GM21447 (cell line): ENCODE results near the gene NMUR1.
"Not testable (repeated sequence)": the region's sequence is repeated elsewhere in the genome, so short reads cannot be mapped to it uniquely, and the experiment has no call there.

Experiments
- ATAC-seq: cut with Tn5 transposase; IDR thresholded peaks from one replicate; pipeline ENCODE4 v1.9.1; 2021; ENCODE audit not compliant: unreplicated experiment

The NMUR1 gene

DNA sequence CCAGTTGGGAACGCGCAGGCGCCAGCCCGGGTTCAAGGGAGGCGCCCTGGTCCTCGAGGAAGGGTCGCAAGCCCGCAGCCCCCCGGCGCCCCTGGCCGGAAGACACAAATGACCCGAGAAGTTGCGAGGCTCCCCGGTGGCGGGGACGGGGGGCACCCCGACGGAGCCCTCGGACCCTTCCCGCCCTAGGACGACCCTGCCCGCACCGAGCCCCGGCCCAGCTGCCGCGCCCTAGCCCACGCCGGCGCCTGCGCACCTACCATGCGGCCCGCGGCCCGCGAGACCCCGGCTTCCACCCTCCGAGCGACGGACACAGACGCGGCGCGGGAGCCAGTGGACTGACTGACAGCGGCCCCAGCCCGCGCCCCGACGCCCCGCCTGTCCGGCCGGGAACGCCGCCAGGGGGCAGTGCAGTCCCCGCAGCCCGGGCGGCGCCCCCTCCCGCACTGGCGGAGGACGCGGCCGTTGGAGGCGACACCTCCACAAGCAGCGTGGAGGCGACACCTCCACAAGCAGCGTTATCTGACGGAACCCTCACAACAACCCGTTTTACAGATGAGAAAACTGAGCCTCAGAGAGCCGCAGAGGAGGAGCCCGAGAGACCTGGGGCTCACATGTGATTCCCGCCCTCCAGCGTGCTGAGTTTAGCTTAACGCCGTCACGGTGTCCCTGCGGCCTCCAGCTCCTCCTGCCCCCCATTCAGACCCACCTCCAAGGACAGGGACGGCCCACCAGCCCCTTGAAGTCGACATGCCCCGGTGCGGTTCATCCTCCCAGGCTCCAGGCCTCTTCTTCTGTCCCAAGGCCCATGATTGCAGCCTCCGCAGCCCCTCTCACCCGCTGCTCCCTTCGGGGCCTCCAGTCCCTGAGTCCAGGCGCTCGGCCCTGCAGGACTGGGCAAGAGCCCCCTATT is at the start of gene NMUR1:
Gene NMUR1, minus strand, starts transcription at position 347 of the 913 bp plus-strand sequence. Its CDS starts 84 bp downstream, at position 263.
- ATAC-seq, result peak; percentile 61

DNA sequence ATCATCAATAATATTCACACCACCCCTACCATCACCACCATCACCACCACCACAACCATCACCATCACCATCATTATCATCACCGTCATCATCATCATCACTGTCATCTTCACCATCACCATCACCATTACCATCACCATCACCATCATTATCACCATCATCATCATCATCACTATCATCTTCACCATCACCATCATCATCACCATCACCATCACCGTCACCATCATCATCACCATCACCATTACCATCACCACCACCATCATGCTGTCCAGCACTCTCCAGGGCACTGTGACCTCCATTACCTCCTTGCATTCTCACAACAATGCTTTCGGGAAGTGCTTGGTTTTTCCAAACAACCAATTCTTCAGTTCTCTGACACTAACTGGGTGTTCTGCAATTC is 49.3 kb upstream of the NMUR1 start:
- ATAC-seq, result no peak

DNA sequence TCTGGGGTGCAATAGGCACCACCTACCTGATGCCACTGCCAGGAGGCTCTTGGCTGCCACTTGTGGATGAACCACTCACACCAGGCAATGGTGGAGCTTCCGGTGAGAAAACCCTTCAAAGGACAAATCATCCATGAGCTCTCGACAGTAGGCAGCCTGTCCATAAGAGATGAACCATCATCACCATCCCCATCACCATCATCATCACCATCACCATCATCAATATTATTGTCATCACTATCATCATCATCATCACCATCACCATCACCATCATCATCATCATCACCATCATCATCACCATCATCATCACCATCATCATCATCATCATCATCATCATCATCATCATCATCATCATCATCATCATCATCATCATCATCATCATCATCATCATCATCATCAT is 48.4 kb upstream of the NMUR1 start:
- not testable (repeated sequence) for ATAC-seq

DNA sequence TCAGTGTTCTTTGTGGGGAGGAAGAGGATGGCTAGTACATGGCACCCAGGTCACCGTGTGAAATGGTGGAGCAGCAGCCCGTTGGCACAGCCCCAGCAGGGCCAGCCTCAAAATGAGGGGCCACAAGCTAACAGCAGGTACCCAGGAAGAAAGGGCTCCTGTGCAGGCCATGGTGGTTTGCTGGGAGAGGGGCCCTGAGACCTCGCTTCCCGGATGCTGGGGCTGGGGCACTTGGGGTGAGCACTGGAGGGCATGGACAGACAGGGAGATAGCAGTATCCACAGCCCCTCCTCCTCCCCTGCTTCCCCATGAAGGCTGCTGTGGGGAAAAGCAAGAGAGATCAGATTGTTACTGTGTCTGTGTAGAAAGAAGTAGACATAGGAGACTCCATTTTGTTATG is 46.2 kb upstream of the NMUR1 start:
- no peak for ATAC-seq

DNA sequence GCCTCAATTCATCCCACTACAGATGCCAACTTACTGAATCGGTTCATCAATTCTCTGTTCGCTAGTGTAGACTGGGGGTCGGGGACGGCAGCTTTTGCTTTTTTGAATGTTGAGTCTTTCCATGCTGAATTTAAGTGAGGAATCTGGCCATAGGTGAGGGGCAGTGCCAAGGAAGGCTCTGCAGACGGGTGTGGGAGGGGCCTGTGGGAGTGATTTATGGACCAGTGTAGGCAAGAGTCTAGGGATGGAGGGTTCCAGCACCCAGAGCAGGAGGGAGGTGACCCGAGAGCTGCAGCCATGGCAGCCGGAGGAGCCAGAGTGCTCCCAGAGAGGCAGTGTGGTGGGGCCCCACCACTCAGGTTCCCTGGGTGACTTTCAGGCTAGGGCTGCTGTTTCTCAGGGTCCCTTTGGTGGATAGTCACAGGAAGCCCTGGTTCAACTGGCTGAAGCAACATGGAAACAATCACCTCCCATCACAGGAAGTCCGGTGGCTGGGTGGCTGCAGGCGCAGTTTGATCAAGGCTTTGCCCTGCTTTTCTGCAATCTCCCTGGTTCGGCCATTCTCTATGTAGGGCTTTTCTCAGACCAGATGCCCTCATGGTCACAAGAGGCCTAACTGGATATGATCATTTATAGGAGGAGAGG is 45.5 kb upstream of the NMUR1 start:
- ATAC-seq, result no peak

GRCh38 chr2:231573698-231574421 is 43.6 kb upstream of the NMUR1 start:
- ATAC-seq, result no peak

DNA sequence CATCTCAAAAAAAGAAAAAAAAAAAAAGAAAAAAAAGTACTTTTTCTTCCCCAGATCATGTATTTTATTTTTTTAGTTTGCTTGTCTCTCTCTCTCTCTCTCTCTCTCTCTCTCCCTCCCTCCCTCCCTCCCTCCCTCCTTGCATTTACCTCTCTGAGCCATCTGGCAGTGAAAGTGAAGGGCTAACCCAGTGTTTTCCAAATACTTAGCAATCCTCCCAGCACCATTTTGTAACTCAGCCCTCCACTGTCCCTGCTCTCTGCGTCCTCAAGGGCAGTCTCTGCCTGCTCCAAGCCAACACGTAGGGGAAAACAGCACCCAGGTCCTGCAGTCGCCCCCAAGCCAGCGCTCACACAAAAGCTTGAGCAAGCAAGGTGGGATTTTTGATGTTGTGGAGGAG is 42.9 kb upstream of the NMUR1 start:
- ATAC-seq, result no peak

DNA sequence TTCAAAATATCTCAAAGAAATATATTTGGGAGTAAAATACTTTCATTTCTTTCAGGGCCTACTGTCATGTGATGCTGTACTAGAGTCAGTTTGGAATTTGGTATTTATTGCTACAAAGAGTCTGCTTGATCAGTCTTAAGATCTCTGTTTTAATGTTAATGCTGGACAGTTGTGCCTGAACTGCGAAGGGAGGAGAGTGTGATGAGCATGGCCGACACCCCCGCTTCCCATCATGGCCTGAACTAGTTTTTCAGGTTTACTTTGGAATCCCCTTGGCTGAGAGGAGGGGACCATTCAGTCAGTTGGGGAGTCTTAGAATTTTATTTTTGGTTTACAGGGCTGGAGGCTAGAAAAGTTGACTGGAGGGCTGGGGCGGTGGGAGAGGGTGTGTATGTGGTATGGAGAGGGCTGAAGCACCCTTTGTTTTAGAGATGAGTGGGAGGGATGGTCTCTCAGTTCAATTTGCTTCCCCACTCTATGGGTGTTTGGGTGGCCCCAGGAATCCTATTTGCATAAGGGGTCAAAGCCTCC is 41.5 kb upstream of the NMUR1 start:
- no peak for ATAC-seq

- not testable (repeated sequence) for ATAC-seq
These were observed 40.7 kb upstream of the NMUR1 start for GRCh38 chr2:231570915-231571314.

DNA sequence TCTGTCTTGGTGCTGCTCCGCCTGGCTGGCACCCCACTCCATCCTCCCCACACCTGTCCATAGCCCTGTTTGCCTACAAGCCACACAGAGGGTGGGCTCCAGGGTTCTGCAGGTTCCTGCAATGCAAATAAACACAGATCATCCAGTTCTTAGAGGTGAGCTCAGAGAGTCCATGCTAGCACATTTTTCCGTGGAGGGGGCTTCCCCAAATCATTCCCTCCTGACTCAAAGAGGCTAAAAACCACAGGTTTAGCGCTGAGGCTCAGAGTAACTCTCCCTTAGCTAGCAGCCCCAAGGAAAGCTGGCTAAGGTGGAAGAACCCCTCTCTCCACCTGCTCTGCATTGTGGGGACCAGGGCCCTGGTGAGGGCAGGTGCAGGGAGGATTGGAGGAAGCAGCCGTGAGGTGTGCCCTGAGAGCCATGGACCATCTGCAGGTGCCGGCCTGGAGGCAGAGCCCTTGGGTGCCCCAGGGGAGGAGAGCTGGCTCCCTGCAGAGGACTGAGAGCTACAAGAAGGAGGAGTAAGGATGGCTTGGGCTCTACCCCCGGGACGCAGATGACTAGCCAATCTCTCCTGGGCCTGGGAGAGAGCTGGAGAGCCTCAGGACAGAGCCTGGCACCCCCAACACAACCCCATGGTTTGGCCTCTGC is 38.7 kb upstream of the NMUR1 start:
- ATAC-seq, result no peak

- ATAC-seq, result no peak
These were observed 38.0 kb upstream of the NMUR1 start for GRCh38 chr2:231568098-231568784.

GRCh38 chr2:231567159-231567558 is 36.9 kb upstream of the NMUR1 start:
- ATAC-seq, result no peak

DNA sequence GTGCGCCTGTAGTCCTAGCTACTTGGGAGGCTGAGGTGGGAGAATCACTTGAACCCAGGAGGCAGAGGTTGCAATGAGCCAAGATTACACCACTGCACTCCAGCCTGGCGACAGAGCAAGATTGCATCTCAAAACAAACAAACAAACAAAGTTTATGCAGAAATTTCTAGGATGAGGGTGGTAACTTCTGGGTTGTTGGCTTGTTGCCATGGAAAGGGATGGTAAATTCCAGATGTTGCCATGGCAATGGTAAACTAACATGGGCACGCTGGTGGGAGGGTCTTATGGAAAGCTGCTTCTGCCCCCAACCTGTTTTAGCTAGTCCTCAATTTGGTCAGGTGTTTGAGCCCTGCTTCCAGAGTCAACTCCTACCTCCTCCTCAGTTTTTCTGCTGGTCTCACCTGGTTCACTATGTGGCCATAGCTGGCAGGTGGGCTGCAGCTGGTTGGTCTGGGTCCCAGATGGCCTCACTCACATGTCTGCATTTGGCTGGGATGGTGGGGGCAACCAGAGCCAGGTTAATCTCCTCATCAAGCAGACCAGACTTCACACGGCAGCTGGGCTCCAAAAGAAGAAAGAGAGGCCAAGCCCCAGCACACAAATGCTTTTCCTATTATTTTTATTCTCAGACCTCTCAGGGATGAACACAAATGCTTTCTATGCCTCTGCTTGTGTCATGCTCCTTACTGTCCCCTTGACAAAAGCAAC is 35.8 kb upstream of the NMUR1 start:
- no peak for ATAC-seq

- ATAC-seq, result no peak
These were observed 33.2 kb upstream of the NMUR1 start for GRCh38 chr2:231563378-231563961.

DNA sequence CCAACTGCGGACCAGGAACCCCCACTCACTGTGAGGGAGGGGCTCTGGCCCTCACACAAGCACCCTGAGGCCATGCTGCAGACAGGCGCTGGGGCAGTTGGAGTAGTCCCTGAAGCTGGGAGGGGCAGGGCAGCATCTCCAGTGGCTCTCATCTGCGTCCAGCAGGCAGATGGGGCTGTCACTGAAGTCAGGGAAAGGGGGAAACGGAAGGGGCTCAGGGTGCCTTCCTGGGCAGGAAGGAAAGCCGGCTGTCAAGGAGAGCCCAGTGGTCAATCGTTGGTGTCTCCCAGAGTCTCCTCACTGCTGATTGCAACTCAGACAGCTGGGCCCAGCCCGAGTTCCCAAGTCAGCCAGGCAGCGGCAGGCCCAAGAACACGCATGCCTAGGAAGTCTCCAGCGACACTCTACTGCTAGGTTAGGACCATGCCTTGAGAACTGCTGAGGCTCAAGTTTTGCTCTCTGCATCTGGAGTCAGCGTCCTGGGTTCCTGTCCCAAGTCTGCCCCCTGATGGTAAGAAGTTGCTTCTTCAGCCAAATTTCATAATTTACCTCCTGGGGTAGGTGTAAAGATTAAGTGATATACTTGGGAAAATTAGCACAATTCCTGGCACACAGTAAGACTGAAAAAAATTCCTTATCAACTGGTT is 27.4 kb upstream of the NMUR1 start:
- ATAC-seq, result peak; percentile 69

DNA sequence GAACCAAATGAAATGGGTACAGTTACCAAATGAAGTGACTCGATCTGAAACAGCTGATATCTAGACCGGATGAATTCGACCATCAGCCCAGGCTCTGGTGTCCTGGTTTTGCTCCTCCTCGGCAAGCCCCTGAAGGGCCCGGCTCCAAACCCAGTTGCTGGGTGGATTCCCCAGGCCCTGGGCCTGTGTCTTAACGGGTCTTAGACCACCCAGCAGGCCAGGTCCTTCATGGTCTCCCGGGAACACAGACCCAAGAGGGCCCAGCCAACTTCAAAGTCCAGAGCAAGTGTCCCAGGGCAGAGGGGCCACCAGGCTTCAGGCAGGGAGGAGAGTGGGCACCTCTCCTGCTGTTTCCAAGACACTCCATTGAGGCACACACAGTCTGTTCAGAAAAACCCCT is 26.7 kb upstream of the NMUR1 start:
- no peak for ATAC-seq

DNA sequence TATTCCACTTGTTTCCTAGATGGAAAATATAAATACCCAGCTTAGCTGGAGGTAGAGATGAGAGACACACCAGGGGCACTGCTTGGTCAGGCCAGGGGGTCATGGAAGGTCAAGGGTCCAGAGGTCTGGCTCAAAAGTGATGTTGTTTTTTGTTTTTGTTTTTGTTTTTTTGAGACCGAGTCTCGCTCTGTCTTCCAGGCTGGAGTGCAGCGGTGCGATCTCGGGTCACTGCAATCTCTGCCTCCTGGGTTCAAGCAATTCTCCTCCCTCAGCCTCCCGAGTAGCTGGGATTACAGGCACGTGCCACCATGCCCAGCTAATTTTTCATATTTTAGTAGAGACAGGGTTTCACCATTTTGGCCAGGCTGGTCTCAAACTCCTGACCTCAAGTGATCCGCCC is 26.3 kb upstream of the NMUR1 start:
- ATAC-seq, result not testable (repeated sequence)

- ATAC-seq, result peak; percentile 41
These were observed 24.7 kb upstream of the NMUR1 start for GRCh38 chr2:231554748-231555545.
